ENCODE results near the gene TPT1.

DNA sequence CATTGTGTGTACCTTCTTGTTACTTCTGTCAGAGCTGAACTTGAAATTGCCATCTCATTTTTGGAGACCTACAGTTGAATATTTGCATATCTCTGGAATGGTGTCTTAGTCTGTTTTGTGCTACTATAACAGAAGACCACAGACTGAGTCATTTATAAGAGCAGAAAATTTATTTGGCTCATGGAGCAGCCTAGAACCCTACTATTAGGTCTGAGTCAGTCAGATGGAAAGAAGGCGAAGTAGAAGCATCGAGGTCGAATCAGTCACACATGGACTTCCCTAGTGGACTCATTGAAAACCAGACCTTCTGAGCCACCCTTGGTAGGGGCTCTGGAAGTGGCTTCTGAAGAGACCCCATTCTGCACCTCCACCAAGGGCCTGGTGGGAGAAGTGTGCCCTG lies 33.9 kb upstream of the TPT1 start:
- no peak for TF ChIP-seq CTCF (IDR thresholded peaks at IDR 0.05)
- TF ChIP-seq POLR2A (IDR thresholded peaks at IDR 0.05), result no peak
